GM21528 (cell line): ENCODE data around the gene IQCH.
"Not testable (repeated sequence)": the region's sequence is repeated elsewhere in the genome, so short reads cannot be mapped to it uniquely, and the experiment has no call there.

ENCODE experiments used
- ATAC-seq: cut with Tn5 transposase; IDR thresholded peaks from one replicate; pipeline ENCODE4 v1.9.1; 2021; ENCODE audit warnings: mild to moderate bottlenecking, moderate library complexity; ENCODE audit not compliant: unreplicated experiment, low FRiP score

The IQCH gene

GRCh38 chr15:67422296-67422695 lies 167.7 kb downstream of the IQCH start:
- no peak for ATAC-seq

GRCh38 chr15:67433495-67434099 lies 179.0 kb downstream of the IQCH start:
- ATAC-seq: no peak

GRCh38 chr15:67436351-67437250 lies 182.0 kb downstream of the IQCH start:
- ATAC-seq: not testable (repeated sequence)

- no peak for ATAC-seq
Measured at GRCh38 chr15:67444100-67444499, 189.5 kb downstream of the IQCH start.

DNA sequence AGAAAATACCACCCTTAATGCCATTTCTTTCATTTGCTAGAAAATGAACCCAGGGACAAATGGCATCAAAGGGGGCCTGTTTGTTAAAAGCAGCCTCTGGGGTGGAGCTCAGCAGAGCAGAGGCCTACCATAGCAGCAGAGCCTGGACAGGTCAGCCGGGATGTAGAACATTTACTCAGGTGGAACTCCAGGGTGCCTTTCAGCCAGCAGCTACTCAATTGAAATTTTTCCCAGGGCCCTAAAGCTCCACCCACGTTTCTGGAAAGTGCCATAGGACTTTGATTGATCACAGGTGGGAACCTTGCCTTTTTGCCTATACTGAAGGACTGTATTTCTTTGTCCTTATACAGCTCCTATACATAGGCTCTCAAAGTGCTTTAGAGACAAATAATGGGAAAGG lies 191.9 kb downstream of the IQCH start:
- ATAC-seq: no peak

GRCh38 chr15:67448372-67448771 lies 193.8 kb downstream of the IQCH start:
- not testable (repeated sequence) for ATAC-seq

DNA sequence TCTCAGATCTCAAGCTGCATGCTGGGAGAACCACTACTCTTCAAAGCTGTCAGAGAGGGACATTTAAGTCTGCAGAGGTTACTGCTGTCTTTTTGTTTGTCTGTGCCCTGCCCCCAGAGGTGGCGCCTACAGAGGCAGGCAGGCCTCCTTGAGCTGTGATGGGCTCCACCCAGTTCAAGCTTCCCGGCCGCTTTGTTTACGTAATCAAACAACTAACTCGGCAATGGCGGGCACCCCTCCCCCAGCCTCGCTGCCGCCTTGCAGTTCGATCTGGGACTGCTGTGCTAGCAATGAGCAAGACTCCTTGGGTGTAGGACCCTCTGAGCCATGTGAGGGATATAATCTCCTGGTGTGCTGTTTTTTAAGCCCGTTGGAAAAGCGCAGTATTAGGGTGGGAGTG lies 199.1 kb downstream of the IQCH start:
- not testable (repeated sequence) for ATAC-seq

GRCh38 chr15:67456677-67457529 lies 202.3 kb downstream of the IQCH start:
- ATAC-seq: no peak

DNA sequence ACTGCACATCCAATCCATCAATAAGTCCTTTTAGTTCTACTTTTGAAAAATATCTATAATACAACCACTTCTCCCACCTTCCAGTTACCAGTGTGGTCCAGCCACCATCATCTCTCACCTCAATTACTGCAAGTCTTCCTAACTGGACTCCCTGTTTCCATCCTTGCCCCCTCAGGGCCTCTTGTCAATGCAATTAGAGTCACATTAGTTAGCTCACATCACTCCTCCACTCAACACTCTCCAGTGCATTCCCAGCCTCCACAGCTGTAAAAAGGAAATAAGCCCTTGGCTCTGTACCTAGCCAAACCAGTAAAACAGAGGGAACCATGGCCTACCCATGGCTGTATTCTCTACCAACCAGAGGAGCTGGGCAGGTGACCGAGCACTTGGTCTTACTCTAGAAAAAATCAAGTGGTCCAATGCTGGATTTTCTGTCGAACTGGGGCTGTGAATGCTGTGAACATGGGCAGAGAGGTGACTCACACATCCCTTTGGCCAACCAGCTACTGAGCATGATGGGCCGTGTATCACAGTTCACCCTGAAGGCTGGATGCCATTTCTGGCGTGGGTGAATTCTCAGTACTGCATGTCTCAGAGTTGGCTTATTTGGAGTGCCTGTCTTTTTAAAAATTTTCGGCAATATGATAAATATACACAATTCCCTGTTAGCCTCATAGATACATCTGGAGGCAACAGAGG lies 203.9 kb downstream of the IQCH start:
- ATAC-seq: no peak

- ATAC-seq: no peak
Measured at GRCh38 chr15:67460521-67460920, 205.9 kb downstream of the IQCH start.

DNA sequence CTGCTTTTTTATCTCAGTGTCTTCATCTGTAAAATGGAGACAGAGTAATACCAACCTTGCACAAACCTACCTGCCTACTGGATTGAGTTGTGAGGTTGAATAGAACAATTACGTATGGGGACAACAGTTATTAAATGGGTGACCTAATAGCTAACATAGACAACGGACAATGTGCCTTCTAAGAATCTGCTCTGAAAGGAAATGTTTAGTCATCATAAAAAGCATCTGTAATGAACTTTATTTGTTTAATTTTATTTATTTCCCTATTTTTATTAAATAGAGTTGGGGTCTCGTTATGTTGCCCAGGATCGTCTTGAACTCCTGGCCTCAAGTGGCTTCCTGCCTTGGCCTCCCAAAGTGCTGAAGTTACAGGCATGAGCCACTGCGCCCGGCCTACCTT lies 207.1 kb downstream of the IQCH start:
- no peak for ATAC-seq

DNA sequence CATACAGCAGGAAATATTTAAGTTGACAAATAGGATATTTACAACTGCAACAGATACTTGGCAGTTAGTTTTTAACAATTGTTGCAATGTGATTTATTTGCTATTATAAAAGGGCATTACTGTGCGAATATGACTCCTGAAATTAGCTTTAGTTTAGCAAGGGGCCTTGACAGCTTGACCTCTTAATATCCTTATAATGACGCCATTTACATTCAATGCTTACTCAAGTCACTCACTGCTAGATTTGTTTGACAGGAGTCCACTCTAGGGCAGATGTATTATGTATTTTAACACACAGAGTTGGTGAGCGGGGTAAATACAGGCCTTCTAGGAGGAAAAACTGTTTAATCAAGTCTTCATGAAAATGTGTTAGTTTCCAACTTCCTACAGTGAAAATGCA lies 208.3 kb downstream of the IQCH start:
- ATAC-seq: no peak

- ATAC-seq: no peak
Measured at GRCh38 chr15:67463488-67463887, 208.9 kb downstream of the IQCH start.

DNA sequence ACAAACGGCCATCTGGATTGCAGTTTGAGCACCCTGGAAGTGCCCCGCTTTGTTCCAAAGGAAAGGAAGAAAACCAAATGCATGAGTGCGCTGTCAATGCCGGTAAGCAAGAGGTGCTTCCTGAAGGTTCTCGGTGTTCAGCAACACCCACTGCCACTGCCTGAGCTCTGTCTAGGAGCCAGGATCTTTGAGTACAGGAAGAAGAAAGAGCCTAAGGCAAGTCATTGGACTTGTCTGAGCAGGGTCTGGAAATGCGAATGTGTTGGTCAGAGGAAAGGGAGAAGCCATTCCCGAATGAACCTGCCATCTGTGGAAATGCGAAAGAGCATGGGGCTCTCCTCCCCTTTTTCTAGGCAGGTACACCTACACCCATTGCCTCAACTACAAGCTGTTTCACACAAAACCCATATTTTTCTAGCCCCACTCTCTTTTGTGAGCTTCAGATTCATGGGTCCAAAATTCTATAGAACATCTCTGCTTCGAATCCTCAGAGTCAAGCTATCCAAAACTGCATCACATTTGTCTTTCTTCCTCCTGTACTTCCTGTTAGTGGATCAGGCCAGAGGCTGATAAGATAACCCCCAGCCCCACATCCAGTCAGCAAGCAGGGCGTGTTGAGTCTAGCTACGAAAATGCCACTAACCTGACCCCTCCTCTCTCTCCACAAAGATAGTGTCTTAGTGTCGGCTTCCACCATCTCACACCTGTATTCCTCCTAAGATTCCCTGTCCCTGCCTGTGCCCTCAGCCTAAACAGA lies 210.8 kb downstream of the IQCH start:
- ATAC-seq: no peak

- ATAC-seq: no peak
Measured at GRCh38 chr15:67468416-67468815, 213.8 kb downstream of the IQCH start.

DNA sequence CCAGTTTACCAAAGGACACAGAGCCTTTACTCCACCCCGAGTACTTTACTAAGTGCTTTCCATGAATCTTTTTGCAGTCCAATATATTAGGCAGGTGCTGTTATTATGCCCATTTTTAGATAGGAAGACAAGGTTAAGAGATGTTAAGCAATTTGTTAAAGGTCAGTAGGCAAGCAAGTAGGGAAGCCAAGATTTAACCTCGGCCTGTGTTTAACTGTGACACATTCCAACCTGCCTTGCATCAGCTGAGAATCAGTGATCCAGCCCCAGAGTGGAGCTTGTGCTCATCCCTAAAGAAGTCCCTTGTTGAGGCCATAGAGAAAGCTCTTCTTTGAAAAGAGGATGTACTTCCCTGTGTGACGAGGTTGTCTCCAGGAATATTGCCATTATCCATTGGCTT lies 215.1 kb downstream of the IQCH start:
- ATAC-seq: no peak

DNA sequence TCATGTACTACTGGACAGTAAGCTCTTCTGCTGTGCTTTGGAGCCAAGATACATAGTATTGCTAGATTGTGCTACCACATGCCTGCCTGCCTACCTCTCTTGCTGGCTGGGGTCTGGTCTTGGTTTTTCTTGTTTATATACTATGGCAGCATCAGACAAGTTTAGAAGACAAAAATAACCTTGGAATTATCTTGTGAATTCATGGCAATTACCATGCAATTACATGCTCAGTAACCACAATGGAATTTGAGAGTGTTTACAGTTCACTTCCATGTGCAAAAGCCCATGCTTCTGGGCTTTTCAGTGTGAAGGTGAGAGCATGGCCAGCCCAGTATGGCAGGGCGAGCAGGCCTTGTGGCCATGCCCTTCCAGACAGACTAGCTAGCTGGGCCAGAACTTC lies 218.4 kb downstream of the IQCH start:
- ATAC-seq: no peak

DNA sequence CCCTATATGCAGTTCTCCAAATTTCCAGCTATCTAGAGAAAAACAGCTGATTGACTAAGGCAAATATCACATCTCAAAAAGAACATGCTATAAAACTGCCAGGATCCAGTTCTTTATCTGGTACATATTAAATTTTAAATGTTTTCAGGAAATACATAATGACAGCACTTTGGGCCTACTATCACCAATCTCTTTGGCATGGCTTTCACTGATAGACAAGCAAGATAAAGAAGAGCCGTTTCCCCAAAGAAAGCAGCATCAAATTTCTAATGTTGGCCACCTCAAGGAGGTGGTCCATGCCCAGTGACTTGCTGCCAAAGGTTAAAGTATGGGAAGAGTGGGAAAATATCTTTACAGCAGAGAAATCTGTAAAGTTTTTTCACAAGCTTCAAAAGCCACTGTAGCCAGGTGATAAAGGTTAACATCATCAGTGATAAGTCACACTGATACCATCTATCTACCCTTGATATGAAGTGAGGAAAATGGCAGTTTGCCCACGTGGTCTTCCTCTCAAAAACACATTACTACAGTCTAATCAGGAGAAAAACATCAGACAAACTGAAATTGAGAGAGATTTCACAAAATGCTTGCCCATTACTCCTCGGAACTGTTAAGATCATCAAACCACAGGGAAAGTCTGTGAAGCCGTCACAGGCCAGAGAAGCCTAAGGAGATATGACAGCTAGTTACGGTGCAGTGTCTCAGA lies 220.0 kb downstream of the IQCH start:
- ATAC-seq: no peak
